OCI-LY7 (cell line): Measurements from ENCODE around the gene ARHGEF19. TPM values are rescaled to one million over a fixed set of nuclear protein-coding genes. Genes with fewer than 3 reads are reported as not detected.
A peak's percentile ranks its signal among the peaks of the same experiment; 100 is the strongest.
"Not testable (repeated sequence)": the region's sequence is repeated elsewhere in the genome, so short reads cannot be mapped to it uniquely, and the experiment has no call there.

Experiments
- BruUV-seq: library from RNA; stranded (reverse); fragments of 400-500 nt; replicated peaks from 2 replicates; lab custom pipeline; 2021; lab: Mats Ljungman, UMichigan
- CTCF ChIA-PET: fragments of 300-600 bp; sonication (Branson Sonifier 250); formaldehyde crosslinking; loops from one replicate; lab custom pipeline; 2022; ENCODE audit warnings: antibody characterized with exemption; ENCODE audit not compliant: unreplicated experiment; lab: Charles Lee
- POLR2A ChIA-PET: fragments of 300-600 bp; sonication (Branson Sonifier 250); formaldehyde crosslinking; loops from one replicate; lab custom pipeline; 2022; ENCODE audit warnings: antibody characterized with exemption; lab: Charles Lee
- DNase-seq: peaks from one replicate; pipeline ENCODE4 v3.0.0-alpha.2; 2015; ENCODE audit warnings: low spot score
- H2AFZ ChIP-seq: fragments of 200-600 bp; sonication (generic), shearing (Covaris generic); 2 replicates; pipeline ENCODE4 v1.6.1; 2014; ENCODE audit warnings: mild to moderate bottlenecking, antibody characterized with exemption, low read length, moderate library complexity
- H3K27ac ChIP-seq: fragments of 200-600 bp; sonication (generic); 2 replicates; pipeline ENCODE4 v1.5.1; 2014; ENCODE audit warnings: mixed run types, low read depth, mild to moderate bottlenecking, moderate library complexity, low read length, inconsistent platforms; ENCODE audit not compliant: poor library complexity, severe bottlenecking
- H3K36me3 ChIP-seq: fragments of 200-600 bp; sonication (generic); 2 replicates; pipeline ENCODE4 v1.6.1; 2014; ENCODE audit warnings: mild to moderate bottlenecking, antibody characterized with exemption, low read length, moderate library complexity, mixed read lengths; ENCODE audit not compliant: insufficient read depth
- H3K4me1 ChIP-seq: fragments of 200-600 bp; sonication (generic); 2 replicates; pipeline ENCODE4 v1.5.1; 2014; ENCODE audit warnings: mild to moderate bottlenecking, low read length; ENCODE audit not compliant: insufficient read depth, poor library complexity, severe bottlenecking
- H3K4me2 ChIP-seq: fragments of 200-600 bp; sonication (generic); 2 replicates; pipeline ENCODE4 v1.6.1; 2014; ENCODE audit warnings: mild to moderate bottlenecking, low read length
- H3K4me3 ChIP-seq: fragments of 200-600 bp; sonication (generic); 2 replicates; pipeline ENCODE4 v1.5.1; 2014; ENCODE audit warnings: mild to moderate bottlenecking, low read depth, low read length; ENCODE audit not compliant: poor library complexity, severe bottlenecking
- H3K79me2 ChIP-seq: fragments of 200-600 bp; sonication (generic); 2 replicates; pipeline ENCODE4 v1.6.1; 2016; ENCODE audit warnings: low read depth, mild to moderate bottlenecking, low read length, moderate library complexity, mixed read lengths; ENCODE audit not compliant: insufficient read depth
- H3K9me2 ChIP-seq: fragments of 200-600 bp; sonication (generic); 2 replicates; pipeline ENCODE4 v1.6.1; 2016; ENCODE audit warnings: mild to moderate bottlenecking, low read length, mixed read lengths; ENCODE audit not compliant: insufficient read depth
- H3K9me3 ChIP-seq: fragments of 200-600 bp; sonication (generic); 2 replicates; pipeline ENCODE4 v1.6.1; 2014; ENCODE audit warnings: mild to moderate bottlenecking, mixed run types, low read length, mixed read lengths
- H4K20me1 ChIP-seq: fragments of 200-600 bp; sonication (generic); 2 replicates; pipeline ENCODE4 v1.6.1; 2014; ENCODE audit warnings: mild to moderate bottlenecking, antibody characterized with exemption, low read length, moderate library complexity, mixed read lengths; ENCODE audit not compliant: insufficient read depth
- EZH2phosphoT487 ChIP-seq: fragments of 200-600 bp; sonication (generic); IDR thresholded peaks from 2 replicates; pipeline ENCODE4 v1.6.1; 2018; ENCODE audit warnings: low read depth, borderline replicate concordance, mild to moderate bottlenecking, mixed run types, antibody characterized with exemption, low read length, moderate library complexity, mixed read lengths
- intact Hi-C: fragments of 100-400 bp; cut with micrococcal nuclease; formaldehyde crosslinking; loops from one replicate; pipeline ENCODE4 v1.10.0; 2022; ENCODE audit not compliant: unreplicated experiment
- total RNA-seq, 2 experiments: library from RNA; depleted of rRNA in 1 of 2; stranded (reverse); fragments of >200 nt in 1 of 2; shearing (Covaris generic) in 1 of 2; gene quantifications; 2 replicates each; pipeline ENCODE4 v1.2.3, GENCODE V29; 2014 to 2022
- TF ChIP-seq, protein P1 (sequence below): fragments of 200-600 bp; sonication (generic); conservative IDR thresholded peaks from 2 replicates; pipeline ENCODE4 v1.5.1; 2014; ENCODE audit warnings: mild to moderate bottlenecking, antibody characterized with exemption, low read length, moderate library complexity, mixed read lengths

The ARHGEF19 gene
- total RNA-seq, 2 experiments from 2014 or later = 2.7 to 6.2 TPM

DNA sequence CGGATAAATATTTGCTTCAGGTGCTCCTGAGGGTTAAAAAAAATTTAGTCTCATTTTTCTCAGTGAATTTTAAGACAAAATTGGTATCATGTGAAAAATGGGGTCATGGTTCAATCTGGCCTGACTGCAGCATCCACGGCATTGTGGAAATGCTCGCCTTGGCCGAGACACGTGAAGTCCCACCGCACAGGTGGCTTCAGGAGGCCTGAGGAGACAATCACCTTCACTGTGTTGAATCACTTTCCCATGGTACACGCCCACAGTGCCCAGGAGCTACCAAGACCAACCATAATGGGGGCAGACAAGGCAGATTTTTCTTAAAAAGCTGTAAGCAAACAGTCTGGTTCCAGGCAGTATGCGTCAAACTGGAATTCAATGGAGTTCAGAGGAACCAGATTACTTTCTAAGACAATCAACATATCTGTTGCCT is 35.6 kb upstream of the ARHGEF19 start:
- Histone ChIP-seq H4K20me1 (no peaks in the 10 kb centered on the region), H3K27ac (peak overlapping the region; percentile 47), H3K9me3 (no peaks in the 10 kb centered on the region), H3K79me2 (no peaks in the 10 kb centered on the region), H3K4me3 (no peak overlapping the region), H3K4me1 (peaks cover 20% of the 10 kb centered on the region), H3K9me2 (no peaks in the 10 kb centered on the region), H3K4me2 (0 out of 2 replicates have a peak overlapping the region, but pooled peaks have one; percentile 44), H2AFZ (no peak overlapping the region), H3K36me3 (peaks cover 31% of the 10 kb centered on the region; the same call in 1 of the 2 replicates)
- no TSS peak for BruUV-seq
- ChIA-PET POLR2A (interaction anchor here (0.6 to 2.5 kb wide), 5 partner anchors 10 to 414 kb away, joined by 3 to 10 read pairs (median 4); partner anchors contain the start of genes CPLANE2 and FBXO42), CTCF (interaction anchor here (0.6 to 1.2 kb wide), 2 partner anchors 10 to 959 kb away, joined by 3 to 4 read pairs; no protein-coding TSS in a partner anchor)
- no peak for TF ChIP-seq EZH2phosphoT487
- TF ChIP-seq, protein P1, sequence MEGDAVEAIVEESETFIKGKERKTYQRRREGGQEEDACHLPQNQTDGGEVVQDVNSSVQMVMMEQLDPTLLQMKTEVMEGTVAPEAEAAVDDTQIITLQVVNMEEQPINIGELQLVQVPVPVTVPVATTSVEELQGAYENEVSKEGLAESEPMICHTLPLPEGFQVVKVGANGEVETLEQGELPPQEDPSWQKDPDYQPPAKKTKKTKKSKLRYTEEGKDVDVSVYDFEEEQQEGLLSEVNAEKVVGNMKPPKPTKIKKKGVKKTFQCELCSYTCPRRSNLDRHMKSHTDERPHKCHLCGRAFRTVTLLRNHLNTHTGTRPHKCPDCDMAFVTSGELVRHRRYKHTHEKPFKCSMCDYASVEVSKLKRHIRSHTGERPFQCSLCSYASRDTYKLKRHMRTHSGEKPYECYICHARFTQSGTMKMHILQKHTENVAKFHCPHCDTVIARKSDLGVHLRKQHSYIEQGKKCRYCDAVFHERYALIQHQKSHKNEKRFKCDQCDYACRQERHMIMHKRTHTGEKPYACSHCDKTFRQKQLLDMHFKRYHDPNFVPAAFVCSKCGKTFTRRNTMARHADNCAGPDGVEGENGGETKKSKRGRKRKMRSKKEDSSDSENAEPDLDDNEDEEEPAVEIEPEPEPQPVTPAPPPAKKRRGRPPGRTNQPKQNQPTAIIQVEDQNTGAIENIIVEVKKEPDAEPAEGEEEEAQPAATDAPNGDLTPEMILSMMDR = no peak
- intact Hi-C loops = no loop called here
- DNase-seq = no peak

DNA sequence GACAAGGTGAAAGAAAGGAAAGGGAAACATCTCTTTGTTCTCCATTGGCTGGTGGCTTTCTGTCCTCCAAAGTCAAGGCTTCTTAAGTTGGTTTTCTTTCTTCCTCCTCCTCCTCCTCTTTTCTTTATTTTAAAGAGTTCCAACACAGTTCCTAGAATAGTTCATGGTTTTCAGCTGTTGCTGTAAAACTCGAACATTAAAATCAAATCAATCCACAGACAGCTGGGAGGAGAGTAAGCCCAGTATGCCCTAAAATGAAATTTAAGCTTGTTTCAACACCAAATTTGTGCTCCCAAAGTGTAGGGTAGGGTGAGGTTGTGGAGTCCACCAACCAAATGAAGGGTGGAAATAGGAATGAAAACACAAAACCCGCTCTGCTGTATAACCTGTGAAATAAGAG is 35.0 kb upstream of the ARHGEF19 start:
- H4K20me1 ChIP-seq = no peaks in the 10 kb centered on the region
- TF ChIP-seq, protein P1 = no peak
- no peak for TF ChIP-seq EZH2phosphoT487
- no peak overlapping the region for H3K4me2 ChIP-seq
- H3K36me3 ChIP-seq = peaks cover 25% of the 10 kb centered on the region; the same call in 1 of the 2 replicates
- peaks cover 20% of the 10 kb centered on the region for H3K4me1 ChIP-seq
- no peak overlapping the region for H3K27ac ChIP-seq
- no peak overlapping the region for H2AFZ ChIP-seq
- no peaks in the 10 kb centered on the region for H3K9me2 ChIP-seq
- BruUV-seq = no TSS peak
- H3K4me3 ChIP-seq = no peak overlapping the region
- ChIA-PET POLR2A (interaction anchor here (0.6 to 2.5 kb wide), 5 partner anchors 10 to 414 kb away, joined by 3 to 10 read pairs (median 4); partner anchors contain the start of genes CPLANE2 and FBXO42), CTCF (no interaction called here)
- DNase-seq = no peak
- no peaks in the 10 kb centered on the region for H3K79me2 ChIP-seq
- H3K9me3 ChIP-seq = no peaks in the 10 kb centered on the region
- intact Hi-C loops = no loop called here

DNA sequence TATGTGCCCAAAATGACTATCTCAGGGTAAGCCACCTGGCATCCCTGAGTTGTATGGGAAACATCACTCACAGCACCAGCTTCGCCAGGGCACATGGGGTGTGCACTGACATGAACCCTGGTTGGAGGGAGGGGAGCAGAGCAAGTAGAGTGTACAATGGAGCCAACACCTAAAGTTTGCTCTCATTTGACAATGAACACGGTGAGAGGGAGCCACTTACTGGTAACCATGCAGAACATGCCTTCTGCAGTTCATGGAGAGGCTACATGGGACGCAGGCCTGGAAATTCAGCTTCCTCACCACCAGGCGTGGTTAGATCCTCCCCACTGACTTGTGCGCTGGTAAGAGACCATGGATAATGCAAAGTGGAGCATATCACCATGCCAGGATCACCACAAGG is 34.5 kb upstream of the ARHGEF19 start:
- H3K4me1 ChIP-seq = peaks cover 20% of the 10 kb centered on the region

DNA sequence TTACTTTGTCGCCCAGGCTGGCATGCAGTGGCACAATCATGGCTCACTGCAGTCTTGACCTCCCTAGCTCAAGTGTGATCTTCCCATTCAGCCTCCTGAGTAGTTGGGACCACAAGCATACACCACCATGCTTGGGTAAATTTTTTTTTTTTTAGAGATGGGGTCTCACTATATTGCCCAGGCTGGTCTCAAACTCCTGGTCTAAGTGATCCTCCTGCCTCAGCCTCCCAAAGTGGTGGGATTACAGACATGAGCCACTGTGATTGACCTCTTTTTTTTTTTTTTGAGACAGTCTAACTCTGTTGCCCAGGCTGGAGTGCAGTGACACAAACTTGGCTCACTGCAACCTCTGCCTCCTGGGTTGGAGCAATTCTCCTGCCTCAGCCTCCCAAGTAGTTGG is 33.8 kb upstream of the ARHGEF19 start:
- H4K20me1 ChIP-seq, H3K79me2 ChIP-seq, H2AFZ ChIP-seq, CTCF ChIA-PET, DNase-seq, H3K9me2 ChIP-seq, H3K9me3 ChIP-seq, intact Hi-C loops, H3K4me2 ChIP-seq, H3K4me3 ChIP-seq, BruUV-seq, H3K27ac ChIP-seq: not testable (repeated sequence)
- POLR2A ChIA-PET = interaction anchor here (1.1 to 1.2 kb wide), 2 partner anchors 11 to 17 kb away, joined by 3 to 7 read pairs; no protein-coding TSS in a partner anchor
- Histone ChIP-seq H3K4me1 (peaks cover 20% of the 10 kb centered on the region), H3K36me3 (peaks cover 15% of the 10 kb centered on the region; the same call in 1 of the 2 replicates)

More for the DNA sequence above, 34.5 kb upstream of the ARHGEF19 start:
- DNase-seq = no peak
- BruUV-seq = no TSS peak
- ChIA-PET POLR2A (interaction anchor here (1.0 to 1.4 kb wide), 2 partner anchors 31 to 105 kb away, joined by 3 read pairs; partner anchors contain the start of gene FBXO42), CTCF (no interaction called here)
- H3K9me2 ChIP-seq = no peaks in the 10 kb centered on the region
- TF ChIP-seq, protein P1 = no peak
- no peak for TF ChIP-seq EZH2phosphoT487
- H3K27ac ChIP-seq = no peak overlapping the region
- intact Hi-C loops = no loop called here
- peaks cover 21% of the 10 kb centered on the region; the same call in 1 of the 2 replicates for H3K36me3 ChIP-seq
- H3K9me3 ChIP-seq = no peaks in the 10 kb centered on the region
- H3K4me3 ChIP-seq = no peak overlapping the region
- no peak overlapping the region for H2AFZ ChIP-seq
- no peaks in the 10 kb centered on the region for H3K79me2 ChIP-seq
- H4K20me1 ChIP-seq = no peaks in the 10 kb centered on the region
- no peak overlapping the region for H3K4me2 ChIP-seq
